Activated CD4-positive, alpha-beta T cell treated with anti-CD3 and anti-CD28 coated beads, Interleukin-2, amount 50 U/mL, for 24 hours (primary cell): ENCODE data around the gene APRT.
A peak's percentile ranks its signal among the peaks of the same experiment; 100 is the strongest.

Experiments used
- DNase-seq, 2 donors: peaks; one replicate each; pipeline ENCODE4 v3.0.0-alpha.2; 2020; ENCODE audit warnings: low read depth in 1 of 2, low spot score in 1 of 2

The APRT gene

DNA sequence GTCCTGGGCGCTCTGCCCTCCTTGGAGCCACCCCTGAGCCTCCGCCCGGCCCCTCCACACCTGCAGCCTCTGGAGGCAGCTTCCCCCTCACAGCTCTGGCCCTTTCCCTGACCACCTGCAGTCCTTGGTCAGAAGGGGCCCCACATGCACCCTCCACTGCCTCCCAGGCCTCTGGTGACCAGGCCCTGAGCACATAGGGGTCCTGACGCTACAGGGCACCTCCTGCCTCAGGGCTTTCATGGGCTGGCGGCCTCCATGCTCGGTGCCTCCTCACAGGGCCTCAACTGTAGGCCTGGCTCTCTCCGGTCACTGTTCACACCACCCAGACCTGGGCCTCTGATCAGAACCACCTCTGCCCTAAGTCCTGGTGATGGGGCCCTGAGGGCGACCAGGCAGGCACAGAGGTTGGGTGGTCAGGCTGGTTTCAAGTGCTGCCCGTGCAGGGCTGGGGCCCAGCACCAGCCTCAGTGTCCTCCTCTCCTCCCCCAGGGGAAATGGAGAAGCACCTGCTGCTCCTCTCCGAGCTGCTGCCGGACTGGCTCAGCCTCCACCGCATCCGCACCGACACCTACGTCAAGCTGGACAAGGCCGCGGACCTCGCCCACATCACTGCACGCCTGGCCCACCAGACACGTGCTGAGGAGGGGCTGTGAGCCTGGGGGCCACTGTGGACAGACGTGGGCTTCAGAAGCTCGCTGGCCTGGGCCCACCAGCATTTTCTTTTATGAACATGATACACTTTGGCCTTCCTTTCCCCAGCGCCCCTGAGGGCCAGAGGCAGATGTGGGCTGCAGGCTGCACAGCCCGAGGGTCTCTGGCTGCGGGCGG is 3.9 kb downstream of the APRT start:
- no peak for DNase-seq

DNA sequence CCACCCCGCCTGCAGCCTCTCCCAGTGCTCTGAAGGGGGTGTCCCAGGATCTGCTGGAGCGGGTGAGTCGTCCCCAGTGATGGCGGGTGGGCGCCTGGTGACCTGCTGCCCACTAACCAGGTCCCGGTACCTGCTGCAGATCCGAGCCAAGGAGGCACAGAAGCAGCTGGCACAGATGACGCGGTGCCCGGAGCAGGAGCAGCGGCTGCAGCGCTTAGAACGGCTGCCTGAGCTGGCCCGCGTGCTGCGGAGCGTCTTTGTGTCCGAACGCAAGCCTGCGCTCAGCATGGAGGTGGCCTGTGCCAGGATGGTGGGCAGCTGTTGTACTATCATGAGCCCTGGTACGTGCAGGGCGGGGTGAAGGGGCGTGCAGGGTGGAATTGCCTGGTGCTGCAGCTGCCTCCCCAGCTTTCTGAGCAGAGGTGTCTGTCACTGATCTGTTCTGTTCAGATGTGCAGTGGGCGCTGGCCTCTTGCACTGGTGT is 4.5 kb downstream of the APRT start:
- no peak for DNase-seq

DNA sequence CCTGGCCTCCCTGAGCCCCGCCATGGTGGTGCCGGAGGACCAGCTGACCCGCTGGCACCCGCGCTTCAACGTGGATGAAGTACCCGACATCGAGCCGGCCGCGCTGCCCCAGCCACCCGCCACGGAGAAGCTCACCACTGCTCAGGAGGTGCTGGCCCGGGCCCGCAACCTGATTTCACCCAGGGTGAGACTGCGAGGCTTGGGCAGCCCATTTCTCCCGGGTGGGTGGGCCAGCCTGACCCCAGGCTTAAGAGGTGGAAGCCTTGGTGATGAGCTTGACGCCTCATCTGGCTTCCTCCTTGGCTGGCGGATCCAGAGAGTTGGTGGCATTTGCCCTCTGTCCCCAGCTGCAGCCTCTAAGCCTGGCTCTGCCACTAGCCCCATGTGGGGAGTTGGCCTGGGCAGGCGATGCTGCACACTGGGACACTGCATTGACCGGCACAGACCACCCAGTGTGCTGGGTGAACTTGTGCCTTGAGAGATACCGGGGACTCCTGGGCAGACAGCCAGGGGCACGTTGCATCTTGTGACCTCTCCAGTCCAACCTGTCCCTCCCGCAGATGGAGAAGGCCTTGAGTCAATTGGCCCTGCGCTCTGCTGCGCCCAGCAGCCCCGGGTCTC is 5.1 kb downstream of the APRT start:
- no peak for DNase-seq

DNA sequence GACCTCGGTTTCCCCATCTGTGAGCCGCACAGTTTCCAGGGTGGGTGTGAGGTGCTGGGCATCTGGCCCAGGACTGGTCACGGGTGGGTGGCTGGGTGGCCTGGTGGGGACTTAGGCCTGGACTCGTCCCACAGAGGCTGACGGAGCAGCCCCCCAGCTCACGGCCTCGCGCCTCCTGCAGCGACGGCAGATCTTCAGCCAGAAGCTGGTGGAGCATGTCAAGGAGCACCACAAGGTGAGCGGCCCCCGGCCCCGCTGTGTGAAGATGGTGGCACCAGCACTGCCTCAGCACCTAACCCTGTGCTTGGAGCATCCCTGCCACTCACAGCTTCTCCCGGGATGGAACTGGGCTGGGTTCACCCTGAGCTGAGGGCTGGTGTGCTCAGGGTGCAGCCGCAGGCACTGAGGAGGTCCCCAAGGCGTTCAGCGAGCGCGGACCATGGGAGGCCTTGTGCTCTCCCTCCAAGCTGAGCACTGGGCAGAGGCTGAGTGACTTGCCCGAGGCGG is 5.8 kb downstream of the APRT start:
- DNase-seq: no peak

DNA sequence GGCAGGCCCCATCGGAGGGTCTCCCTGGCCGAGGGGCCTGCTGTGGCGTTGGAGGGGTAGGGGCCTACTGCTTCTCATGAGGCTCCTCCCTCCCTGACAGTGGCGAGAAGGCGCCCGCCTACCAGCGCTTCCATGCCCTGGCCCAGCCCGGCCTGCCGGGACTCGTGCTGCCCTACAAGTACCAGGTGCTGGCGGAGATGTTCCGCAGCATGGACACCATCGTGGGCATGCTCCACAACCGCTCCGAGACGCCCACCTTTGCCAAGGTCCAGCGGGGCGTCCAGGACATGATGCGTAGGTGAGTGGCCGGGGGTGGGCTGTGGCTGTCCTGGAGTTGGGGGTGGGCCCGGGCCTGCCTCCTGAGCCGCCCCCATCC is 6.4 kb downstream of the APRT start:
- DNase-seq: no peak

DNA sequence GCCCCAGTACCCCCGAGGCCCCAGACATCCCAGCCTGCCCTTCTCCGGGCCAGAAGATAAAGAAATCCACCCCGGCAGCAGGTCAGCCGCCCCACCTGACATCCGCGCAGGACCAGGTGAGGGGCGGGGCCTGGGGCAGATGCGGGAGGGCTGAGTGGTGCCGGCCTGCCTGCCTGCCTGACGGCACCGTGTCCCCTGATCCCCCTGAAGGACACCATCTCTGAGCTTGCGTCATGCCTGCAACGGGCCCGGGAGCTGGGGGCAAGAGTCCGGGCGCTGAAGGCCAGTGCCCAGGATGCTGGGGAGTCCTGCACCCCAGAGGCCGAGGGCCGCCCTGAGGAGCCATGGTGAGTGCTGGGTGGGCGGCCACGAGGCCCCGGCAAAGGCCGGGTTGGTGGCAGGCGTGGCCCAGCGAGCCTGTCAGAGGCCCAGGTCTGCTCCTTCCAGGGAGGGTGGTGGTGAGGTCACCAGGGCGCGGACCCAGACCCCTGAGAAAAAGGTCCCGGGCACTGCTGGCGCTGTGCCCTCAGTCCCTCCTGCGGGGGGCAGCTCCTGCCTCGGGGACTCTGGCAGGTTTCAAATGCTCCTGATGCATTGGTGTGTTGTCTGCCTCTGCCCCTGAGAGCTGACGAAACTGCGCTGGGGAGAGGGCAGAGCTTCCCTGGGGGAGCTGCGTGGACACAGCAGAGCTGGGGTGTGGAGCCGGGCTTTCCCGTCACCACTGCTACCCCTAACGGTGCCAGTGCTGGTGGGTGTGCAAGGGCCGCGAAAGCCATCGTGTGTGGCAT is 7.0 kb downstream of the APRT start:
- DNase-seq: no peak

DNA sequence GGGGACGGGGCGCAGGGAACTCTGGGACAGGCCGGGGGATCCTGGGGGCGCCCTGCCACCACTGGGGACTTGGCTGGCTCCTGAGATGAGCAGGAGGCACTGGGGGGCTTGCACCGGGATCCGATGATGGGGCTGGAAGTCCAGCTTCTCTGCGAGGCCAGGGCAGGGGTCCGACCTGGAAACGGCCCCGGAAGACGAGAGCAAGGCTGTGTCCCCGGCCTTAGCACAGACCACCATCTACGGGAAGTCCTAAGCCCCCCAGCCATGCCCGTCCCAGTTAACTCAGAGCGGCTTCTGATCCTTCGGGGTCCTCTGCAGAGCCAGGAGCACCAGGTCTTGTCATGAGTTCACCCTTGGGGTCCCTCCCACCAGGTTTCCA is 7.6 kb downstream of the APRT start:
- DNase-seq: no peak

DNA sequence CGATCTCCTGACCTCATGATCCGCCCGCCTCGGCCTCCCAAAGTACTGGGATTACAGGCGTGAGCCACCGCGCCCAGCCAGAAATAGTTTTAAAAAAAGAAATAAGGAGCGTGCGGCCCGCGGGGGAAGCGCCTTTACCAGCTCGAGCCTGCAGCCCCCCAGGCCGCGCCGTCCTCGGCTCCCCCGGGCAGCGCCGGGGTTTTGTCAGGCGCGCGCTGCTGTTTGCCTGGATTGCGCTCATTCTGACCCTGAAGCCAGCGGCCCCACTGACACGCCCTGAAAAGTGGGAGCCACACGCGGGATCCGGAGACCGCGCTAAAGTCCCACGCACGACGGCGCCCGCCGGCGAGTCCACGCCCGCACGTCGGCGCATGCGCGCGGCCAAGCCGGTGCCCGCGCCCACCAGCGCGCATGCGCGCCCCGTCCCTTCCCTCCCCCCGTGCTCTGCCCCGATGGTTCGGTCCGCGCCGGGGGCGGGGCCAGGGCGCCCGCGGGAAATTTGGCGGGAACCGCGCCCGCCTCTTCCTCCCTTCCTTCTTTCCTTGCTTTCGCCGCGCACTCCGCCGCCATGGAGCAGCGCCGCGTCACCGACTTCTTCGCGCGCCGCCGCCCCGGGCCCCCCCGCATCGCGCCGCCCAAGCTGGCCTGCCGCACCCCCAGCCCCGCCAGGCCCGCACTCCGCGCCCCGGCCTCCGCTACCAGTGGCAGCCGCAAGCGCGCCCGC is 8.3 kb downstream of the APRT start, which contains the start of gene CDT1:
Gene CDT1, plus strand, starts transcription at position 526 of the 724 bp plus-strand sequence. Its CDS starts 43 bp downstream, at position 569.
- DNase-seq: peak; percentile 77 to 83

DNA sequence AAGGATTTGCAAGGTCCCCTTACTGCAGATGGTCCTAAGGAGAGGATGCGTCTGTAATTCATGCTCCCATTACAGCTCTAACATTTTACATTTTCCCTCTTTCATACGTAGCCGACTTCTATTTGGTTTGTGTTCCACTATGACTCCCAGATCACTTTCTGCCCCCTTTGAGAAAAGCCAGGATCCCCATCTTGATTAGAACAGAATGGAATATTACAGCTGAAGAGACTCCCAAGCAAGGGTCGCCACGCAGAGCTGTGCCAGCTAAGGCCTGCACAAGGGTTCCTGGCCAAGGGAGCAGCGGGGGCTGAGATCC is 11.5 kb downstream of the APRT start:
- no peak for DNase-seq

DNA sequence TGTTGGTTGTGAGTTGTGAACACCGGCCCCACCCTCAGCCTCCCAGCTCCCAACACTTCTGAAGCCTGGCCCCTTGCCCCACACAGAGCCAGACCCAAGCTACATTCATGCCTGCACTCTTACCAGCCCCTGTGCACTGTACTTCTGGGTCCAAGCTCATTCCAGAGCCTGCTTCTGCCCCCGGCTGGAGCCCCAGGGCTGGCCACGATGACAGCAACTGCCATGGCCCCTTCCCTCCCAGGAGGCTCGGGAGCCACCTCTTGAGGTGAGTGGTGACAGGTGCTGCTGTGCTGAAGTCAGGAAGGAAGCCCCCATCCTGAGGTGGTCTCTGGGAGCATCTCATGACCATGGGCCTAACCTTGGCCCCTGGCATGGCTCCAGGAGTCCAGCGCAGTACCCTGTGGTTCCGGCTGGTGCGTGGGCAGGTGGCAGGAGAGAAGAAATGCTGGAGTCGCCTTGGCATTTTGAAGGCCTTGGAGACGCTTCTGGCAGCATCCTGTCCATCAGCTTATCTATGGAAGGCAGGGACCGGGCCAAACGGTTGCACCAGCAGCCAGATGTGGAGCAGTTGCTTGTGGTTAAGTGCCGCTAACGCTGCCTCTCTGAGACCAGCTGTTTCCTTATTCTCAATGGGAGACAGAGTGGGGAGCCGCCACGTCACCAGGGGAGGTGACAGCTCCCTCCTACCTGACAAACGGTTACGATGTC is 12.0 kb downstream of the APRT start:
- no peak for DNase-seq

DNA sequence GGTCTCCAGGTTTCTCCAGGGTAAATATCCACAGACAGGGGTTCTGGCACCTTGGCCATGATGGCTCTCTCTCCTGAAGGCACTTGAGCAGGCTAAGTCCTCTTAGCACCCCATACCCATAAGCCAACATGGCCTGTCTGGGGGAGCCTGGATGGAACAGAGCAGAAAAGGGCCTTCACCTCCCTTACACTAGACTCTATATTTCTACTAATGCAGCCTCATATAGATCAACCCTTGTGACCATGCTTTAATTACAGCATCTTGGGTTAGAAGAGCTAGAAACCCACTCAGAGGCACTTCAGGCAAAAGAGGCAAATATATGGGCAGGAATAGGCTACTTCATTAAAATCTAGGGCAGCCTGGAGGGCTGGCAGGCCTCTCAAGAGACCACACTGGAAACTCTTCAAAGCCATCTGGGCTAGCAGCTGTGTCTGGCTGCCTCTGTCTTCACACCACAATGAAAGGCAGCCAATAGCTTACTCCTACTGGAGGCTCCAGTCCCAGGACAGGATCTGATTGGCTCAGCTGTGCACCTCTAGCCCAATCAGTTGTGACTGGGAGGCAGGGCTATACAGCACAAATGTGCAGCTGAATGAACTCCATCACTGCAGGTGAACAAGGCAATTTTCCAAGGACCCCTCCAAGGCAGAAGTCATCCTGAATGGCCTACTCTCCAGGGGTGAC is 12.8 kb downstream of the APRT start:
- no peak for DNase-seq

DNA sequence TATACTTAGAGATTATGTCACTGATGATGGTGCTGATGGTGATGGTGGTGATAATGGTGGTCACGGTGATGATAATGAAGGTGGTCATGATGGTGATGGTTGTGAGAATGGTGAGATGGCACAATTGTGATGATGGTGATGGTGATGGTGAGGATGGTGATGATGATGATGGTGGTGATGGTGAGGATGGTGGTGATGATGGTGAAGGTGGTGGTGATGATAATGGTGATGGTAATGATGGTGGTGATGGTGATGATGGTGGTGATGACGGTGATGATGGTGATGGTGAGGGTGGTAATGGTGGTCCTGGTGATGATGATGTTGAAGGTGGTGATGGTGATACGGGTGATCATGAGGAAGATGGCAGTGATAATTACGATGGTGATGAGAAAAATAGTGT is 13.7 kb downstream of the APRT start:
- no peak for DNase-seq

DNA sequence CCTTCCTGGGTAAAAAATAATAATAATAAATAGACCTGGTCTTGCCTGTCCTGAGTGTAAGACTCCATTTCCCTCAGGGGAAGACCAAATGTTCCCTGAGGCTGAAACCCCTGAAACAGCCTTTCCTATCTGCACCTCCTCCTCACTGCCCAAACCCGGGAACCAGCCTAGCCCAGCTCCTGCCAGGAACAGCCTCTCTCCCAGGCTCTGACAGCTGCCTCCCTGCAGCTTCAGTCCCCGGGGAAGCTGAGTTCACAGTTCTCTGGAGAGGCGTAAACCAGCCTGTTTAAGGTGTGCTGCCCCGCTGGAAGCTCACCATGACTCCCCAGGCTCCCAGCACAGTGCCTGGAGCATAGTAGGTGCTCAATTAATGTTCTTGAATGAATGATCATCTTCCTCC is 15.4 kb downstream of the APRT start:
- DNase-seq: no peak

DNA sequence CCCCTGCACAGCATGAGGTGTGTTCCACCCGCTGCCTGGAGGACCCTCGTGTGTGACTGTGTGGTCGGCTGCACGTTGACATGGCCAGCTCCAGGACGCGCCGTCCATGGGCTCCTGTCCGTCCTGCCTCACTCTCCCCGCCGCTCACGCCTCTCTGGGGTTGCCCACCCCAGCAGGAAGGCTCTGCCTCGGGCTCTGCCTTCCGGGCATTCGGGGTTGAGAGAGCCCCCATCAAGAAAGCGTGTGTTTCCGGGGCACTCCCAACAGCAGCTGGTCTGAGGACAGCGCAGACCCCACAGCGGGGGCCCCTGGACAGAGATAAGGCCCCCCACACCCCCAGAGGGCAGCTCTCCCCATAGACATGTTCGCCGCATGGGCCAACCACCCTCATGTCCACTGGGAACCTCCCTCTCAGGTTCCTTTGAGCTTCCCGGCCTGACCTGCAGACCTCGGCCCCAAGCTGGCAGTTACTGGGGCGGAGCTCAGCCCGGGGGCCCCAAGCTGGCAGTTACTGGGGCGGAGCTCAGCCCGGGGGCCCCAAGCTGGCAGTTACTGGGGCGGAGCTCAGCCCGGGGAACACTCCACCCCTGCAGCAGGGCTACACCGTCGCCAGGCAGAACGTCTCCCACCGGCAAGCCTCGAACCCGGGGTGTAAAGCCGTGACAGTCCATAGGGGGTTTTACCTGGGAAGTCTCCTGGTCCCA is 18.3 kb downstream of the APRT start:
- no peak for DNase-seq

DNA sequence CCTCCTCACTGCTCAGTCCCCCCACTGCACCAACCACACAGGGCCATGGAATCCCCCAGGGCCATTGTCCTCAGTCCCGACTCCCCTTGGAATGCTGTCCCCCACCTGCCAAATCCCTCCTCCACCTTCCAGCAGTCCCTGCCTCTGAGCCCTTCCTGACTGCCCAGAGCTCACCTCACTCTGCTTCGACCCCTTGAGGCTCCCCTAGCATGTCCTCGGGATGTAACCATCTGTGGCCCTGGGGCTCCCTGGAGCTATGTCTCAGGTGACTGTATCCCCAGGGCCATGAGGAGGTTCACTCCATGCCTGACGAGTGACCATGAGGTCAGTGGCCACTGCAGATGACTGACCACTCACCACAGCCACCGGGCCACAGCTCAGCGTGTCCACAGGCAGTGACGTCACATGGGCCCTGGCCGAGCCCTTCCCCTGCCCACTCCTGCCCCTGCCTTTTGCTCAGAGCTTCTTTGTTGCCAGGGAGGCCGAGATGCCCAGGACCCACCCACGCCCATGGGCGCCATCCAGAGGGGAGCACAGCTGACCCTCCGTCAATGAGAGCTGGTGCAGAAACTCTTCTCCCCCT is 19.0 kb downstream of the APRT start:
- no peak for DNase-seq

DNA sequence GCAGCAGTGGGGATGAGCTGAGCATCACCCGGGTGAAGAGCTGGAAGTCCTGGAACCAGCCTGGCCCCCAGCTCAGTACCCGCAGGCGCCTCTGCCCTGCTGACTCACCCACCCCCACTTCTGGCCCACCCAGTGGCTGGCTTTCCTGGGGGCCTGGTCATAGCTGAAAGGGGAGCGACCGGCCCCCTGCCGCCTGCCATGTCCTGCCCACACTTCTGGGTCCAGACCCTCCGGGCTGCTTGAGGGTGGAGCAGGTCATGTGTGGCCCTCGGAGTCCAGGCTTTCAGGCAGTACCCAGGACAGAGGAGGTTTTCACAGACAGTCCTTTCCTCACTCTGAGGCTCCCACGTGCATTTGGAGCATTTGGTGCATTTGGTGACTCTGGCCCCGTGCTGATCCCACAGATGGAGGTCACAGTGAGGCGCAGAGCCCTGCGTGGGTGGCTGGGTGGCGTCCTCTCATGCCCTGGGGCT is 19.6 kb downstream of the APRT start:
- DNase-seq: no peak

DNA sequence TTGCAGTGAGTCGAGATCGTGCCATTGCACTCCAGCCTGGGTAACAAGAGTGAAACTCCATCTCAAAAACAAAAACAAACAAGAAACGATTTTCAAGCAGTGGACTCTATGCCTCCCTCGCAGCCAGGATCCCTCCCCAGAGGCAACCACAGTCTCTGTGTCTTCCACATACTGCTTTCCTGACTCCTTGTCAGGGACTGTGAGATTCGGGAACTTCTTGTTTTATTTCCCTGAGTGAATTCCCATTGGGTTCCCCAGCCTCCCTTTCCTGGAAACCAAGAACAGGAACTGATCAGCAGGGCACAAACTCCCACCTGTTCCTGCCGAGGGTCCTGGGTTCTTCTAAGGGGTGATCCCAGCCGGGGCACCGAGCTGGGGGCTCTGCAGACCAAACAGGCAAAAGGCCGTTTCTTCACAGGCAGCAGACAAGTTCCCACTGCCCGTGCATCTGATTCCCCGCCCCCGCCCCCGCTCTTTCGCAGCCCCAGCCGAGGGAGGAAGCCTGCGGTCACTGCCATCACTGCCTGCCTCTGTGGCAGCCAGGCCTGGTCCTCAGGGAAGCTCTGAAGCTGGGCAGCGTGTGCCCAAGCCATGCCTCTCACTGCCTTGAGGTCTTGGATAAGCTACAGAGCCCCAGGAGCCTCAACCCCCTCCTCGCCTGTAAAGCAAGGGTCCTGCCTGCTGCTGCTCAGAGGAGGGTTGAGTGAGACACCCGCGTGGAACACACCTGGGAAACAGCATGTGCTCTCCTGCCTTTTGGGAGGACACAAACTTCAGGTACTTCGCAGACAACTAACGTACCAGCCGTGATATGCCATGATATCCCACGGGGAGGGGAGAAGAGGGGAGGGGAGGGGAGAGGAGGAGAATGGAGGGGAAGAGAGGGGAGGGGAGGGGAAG is 21.2 kb downstream of the APRT start:
- DNase-seq: no peak

DNA sequence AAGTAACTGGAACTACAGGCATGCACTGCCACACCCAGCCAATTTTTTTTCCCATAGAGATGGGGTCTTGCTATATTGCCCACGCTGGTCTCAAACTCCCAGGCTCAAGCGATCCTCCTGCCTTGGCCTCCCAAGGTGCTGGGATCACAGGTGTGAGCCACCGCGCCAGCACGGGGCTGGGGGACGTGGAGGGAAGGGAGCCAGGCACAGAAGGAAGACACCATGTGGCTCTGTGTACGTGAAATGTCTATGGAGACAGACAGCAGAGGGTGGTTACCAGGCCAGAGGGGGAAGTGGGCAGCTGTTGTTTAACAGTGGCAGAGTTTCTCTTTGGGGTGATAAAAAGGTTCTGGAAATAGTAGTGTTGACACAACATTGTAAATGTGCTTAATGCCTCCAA is 22.1 kb downstream of the APRT start:
- no peak for DNase-seq
